NCI-H460 (cell line): ENCODE results near the gene EMILIN1. TPM values are rescaled to one million over a fixed set of nuclear protein-coding genes. Genes with fewer than 3 reads are reported as not detected.
"Not testable (repeated sequence)": the region's sequence is repeated elsewhere in the genome, so short reads cannot be mapped to it uniquely, and the experiment has no call there.

Source experiments
- DNase-seq: peaks from one replicate; pipeline ENCODE4 v3.0.0-alpha.2; 2016; ENCODE audit warnings: low read depth; ENCODE audit errors: extremely low read depth
- total RNA-seq: library from RNA; depleted of rRNA; stranded (reverse); fragments of >200 nt; shearing (Covaris generic); gene quantifications from 2 replicates; pipeline ENCODE4 v1.2.3, GENCODE V29; 2014

EMILIN1 gene
- total RNA-seq, 1 experiment from 2014 or later, result 0.22 TPM

DNA sequence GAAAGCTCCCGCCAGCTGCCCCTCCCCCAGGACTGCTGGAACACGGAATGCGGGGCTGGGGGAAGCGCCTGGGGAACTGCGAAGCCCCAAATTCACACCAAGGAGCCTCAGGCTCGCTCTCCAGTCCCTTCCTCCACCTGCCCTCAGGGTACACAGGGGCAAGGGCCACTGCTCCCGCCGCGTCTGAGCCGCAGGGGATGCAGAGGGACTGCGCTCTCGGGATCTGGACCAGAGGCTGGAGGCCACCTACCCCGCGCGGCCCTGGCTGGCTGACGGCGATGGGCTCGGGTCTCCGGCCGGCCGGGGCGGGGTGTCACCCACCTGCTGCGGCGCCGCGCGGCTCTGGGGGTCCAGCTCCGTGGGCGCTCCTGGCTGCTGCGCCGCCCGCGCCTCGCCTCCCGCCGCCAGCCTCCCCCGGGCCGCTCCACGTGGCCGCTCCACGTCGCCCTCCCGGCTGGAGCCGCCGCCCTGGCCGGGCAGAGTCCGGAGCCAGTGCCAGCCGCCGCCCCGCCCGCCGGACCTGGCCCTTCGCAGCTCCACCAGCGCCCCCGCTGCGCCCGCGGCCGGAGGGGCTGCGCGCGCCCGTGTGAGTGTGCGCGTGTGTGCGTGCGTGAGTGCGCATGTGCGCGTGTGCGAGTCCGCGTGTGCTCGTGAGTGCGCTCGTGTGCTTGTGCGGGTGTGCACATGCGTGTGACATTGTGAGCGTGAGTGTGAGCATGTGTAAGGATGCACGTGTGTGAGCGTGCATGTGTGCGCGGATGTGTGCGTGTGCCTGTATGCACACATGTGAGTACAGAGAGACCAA, 40.3 kb downstream of the EMILIN1 start, which contains the start of gene CGREF1:
TSS of gene CGREF1 (minus strand) at position 604 of the 805 bp plus-strand sequence. CDS start 14,762 bp downstream, outside the sequence.
- no peak for DNase-seq

DNA sequence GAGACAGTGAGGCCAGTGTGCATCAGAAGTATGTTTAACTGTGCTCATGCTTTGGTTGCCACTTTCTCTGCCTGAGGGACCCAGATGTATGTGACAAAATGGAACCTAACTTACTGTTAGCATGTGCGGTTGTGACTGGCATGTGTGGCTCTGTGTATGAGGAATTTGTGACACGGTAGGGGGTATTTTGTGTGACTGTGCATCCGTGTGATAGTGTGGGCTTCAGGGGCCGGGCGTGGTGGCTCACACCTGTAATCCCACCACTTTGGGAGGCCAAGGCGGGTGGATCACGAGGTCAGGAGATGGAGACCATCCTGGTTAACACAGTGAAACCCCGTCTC, 40.9 kb downstream of the EMILIN1 start:
- DNase-seq, result not testable (repeated sequence)

DNA sequence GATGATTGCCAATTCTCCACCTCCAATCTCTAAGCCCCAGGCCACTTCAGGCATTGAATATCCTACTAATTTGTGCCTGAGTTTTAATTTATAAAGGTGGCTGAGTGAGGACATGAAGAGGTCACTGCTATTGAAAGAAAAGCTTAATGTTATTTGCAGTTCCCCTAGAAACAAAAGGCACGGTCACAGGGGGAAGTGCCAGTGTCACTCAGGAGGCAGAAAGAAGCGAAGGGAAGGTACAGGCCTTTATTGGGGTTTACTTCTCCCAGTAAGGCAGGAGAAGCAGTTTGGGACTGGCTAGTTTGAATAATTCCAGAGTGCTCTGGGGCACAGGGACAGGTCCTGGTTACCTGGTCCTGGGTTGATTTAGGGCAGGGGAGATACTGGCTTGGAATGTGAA, 43.5 kb downstream of the EMILIN1 start:
- no peak for DNase-seq

DNA sequence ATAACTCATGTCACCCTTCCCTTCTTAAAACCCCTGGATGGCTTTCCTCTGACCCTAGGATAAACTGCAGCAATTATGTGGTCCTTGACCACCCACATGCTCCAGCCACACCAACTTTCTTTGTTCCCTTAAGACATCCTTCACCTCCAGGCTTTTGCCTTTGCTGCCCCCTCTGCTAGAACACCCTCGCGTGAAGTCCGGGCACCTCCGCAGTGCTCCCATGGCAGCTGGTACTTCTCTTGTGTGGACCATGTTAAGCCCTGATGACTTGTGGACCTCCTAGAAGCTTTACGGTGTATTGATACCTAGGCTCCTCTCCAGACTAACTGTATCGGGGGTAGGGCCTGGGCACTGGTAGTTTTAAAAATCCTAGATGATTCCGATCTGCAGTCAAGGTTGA, 44.4 kb downstream of the EMILIN1 start:
- DNase-seq, result no peak

DNA sequence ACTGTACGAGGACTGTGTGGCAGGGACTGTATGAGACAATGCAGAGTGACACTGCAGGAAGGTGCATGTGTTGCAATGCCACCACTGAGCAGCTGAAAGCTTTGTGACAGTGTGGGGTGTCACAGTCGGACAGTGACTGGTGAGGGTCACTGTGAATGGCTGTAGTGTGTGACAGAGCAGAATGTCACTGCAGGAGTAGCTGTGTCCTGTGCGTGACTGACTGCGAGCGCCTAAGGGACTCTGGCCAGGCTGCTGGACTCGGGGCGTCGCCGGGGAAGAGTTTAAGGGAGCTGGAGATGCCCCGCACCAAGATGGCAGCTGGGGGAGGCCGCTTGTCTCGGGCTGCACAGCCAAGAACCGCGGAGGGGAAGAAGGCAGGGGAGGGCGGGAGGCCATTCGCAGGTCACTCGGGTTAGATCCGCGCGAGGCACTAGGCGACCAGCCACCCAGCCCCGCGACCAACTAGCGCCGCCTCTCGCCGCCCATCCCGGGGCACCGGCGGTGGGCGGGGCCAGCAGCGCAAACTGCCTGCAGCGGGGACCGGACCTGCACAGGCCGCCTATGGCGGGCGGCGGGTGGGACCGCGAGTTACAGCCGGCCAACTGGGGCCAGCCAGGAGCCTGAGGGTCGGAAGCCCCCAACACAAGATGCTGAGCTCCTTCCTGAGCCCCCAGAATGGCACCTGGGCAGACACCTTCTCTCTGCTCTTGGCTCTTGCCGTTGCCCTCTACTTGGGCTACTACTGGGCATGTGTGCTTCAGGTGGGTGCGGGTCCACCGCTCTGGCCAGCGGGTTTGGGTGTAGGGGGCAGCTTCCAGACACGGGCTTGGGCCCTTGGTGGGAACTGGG, 45.1 kb downstream of the EMILIN1 start, which contains the start of gene ABHD1:
TSS of gene ABHD1 (plus strand) at position 514 of the 849 bp plus-strand sequence. CDS start at position 648, 134 bp downstream.
- no peak for DNase-seq

DNA sequence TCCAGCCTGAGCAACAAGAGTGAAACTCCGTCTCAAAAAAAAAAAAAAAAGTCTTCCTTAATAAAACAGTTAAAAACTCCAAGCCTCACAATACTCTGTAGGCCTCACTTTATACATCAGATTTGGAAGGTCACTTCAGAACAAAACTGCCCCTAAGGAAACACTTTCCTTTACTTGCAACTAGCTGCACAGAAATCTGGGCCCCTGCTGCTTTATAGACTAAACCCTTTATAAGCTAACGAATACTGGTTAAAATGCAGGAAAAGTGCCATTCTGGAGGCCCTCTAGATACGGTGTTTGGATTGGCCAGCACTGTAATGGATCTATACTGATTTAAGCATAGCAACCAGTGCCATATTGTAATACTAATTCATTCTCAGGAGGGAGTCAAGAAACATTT, 46.7 kb downstream of the EMILIN1 start:
- no peak for DNase-seq

DNA sequence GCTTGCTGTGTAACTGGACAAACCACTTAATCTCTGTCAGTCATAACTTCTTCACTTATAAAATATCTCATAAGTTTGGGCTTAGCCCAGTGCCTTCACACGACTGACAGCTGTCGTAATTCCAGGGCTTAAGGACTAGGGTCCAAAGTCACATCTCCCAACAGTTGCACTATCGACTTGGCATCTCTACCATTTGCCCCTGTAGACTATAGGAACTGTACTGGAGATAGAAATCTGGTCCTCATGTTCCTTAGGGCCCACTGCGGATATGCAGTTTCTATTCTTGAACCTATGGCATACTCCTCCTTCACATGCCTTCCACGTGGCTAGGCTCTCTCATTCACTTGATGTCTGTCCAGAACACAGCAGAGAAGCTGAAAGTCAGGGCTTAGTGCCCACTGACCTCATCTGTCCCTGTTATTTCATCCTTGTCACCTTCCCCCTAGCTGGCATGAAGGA, 47.9 kb downstream of the EMILIN1 start:
- DNase-seq, result no peak

DNA sequence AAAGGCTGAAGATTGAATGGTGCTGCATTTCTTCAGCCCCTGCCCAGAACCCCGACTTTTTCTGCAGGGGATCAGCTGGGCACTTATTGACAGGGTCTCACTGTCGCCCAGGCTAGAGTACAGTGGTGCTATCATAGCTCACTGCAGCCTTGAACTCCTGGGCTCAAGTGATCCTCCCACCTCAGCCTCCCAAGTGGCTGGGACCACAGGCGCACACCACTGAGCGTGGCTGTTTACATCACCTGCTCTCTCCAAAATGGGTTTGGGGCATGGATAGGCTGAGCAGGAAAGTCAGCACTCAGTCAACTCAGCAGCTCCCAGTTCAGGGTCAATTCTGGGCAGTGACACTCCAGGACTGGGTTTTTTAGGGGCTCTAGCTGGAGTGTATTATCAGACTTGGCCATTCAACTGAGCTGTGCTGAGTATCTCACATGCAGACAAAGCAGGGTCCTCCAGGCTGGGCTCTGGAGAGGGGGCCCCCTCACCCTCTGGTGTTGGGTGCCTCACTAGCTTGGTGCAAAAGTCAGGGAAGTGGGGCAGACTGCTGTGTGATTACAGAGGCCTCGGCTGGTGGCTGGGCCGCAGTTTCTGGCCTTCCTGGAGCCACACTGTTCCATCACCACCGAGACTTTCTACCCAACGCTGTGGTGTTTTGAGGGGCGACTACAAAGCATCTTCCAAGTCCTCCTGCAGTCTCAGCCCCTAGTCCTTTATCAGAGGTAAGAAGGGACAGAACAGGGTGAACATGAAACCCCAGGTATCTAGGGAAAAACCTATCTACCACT, 49.7 kb downstream of the EMILIN1 start:
- DNase-seq, result no peak

DNA sequence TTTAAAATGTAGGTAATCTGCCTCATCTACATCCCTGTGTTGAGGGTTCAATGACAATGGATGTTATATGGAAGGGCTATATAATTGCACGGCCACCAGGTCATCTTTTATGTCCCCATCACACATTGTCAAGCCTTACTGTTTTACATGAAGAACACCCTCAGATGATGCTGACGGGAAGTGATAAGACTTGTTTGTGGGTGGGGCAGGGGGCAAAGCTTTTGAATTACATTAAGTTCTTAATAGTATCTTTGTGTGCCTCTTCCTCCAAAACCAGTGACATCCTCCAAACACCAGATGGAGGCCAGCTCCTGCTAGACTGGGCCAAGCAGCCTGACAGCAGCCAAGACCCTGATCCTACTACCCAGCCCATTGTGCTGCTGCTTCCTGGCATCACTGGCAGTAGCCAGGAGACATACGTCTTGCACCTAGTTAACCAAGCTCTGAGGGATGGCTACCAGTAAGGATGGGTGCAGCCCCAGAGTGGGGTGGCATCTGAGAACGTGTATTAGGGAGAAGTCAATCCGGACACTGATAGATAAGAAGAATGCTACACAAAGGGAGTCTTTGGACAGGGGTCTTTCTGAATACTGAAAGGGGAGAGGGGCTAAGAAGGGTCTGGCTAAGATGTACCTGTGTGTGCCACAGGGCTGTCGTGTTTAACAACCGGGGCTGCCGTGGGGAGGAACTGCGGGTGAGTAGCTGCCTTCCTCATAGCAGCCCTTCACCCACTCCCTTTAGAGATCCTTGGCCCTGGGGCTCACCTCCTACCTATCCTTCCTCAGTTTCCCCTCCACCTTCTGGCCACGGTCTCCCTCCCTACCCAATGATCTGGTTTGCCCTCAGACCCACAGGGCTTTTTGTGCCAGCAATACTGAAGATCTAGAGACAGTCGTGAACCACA, 50.5 kb downstream of the EMILIN1 start:
- DNase-seq, result no peak

DNA sequence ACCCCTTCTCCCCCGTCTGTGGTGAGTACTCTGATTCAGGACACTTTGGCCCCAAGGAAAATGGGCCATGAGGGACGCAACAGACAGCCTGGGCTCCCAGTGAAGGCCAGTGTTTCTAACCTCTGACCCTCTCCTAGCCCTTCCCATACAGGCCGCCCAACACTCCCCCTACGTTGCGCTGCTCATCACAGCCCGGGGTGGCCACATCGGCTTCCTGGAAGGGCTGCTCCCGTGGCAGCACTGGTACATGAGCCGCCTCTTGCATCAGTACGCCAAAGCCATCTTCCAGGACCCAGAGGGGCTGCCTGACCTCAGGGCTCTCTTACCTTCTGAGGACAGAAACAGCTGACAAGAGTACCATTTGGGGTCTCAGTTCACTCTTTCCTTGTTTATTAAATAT, 52.0 kb downstream of the EMILIN1 start:
- no peak for DNase-seq

DNA sequence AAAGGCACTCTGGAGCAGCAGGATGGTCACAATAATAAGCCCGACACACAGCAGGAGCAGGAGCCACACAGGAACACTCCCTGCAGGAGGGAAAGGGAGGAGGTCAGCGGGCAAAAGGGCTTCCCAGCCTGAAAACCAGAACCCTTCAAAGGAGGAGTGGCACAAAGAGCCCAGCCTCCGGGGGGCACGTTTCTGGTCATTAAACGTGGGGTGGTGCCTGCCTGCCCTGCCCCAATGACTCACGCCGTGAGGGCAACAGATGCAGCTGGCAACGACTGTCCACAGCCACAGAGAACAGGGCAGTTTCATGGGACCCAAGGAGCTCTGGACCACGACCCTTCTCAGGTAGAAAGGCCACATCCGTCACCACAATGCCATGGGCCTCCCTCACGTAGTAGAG, 53.0 kb downstream of the EMILIN1 start:
- no peak for DNase-seq

DNA sequence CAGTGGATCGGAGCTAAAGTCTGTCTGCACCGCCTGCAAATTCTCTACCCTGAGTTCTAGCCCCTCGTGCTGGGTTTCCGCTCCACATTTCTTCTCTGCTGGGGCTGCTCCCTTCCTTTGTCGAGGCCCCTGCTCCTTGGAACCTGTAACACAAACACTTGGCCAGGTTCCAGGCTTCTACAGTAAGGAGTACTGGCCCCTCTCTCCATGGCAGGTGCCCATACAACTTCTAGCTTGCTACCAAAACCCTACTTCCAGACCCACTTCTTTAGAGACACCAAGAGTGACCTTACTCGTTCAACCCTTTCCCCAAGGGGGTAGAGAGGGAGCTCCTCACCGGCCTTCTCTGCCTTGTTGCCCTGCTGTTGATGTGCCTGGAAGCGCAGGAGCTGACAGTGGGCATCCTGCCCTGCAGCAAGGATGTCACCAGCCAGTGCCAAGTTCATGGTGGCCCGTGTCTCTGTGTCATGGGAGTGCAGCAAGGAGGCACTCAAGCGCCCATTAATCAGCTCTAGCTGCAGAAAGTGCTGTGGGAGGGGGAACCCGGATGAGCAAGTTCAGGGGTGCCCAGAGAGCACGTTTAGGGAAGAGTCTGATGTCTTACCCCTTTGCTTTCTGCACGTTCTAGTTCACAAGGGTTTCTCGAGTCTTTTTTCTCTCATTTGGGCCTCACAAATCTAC, 54.9 kb downstream of the EMILIN1 start:
- DNase-seq, result no peak

DNA sequence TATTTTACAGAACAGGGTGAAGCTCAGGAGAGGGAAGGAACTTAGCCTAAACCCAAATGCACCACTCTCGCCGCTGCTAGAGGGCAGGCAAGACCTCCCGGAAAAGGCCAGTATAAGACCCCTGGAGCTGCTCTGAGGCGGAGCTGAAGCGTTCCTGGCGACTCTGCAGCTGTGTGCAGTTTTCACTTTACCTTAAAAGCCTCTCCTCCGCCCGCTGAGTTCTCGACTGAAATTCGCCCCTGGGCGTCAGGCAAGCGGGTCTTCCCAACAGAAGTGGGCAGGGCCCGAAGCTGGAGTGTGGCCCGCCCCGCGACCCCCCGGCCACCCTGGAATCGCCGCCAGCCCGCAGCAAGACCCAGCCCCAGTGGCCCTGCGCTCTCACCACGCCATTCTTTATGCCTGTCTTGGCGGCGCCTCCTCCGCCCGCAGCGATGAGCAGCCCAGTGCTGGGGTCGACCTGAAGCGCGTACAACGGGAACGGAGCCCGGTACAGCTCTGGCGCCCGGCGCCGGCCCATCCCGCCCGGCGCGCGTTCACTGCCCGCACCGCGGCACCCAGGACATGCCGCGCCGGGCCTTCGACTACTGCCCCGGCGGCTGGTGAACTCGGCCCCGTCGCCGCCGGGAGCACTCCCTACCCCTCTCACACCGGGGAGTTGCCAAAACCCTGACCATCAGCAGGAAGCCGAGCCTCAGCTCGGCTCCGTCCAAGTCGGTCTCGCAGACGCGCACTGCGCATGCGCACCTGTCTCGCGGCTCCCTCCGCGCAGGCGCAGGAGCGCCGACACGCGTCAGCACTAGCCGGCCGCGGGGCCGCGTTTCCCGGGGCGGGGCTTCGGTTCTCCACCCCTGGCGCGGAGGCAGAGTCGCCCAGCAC, 55.7 kb downstream of the EMILIN1 start, which contains the start of gene PREB:
TSS of gene PREB (minus strand) at position 732 of the 876 bp plus-strand sequence. CDS start at position 517, 215 bp downstream.
- DNase-seq, result peak; percentile 95

DNA sequence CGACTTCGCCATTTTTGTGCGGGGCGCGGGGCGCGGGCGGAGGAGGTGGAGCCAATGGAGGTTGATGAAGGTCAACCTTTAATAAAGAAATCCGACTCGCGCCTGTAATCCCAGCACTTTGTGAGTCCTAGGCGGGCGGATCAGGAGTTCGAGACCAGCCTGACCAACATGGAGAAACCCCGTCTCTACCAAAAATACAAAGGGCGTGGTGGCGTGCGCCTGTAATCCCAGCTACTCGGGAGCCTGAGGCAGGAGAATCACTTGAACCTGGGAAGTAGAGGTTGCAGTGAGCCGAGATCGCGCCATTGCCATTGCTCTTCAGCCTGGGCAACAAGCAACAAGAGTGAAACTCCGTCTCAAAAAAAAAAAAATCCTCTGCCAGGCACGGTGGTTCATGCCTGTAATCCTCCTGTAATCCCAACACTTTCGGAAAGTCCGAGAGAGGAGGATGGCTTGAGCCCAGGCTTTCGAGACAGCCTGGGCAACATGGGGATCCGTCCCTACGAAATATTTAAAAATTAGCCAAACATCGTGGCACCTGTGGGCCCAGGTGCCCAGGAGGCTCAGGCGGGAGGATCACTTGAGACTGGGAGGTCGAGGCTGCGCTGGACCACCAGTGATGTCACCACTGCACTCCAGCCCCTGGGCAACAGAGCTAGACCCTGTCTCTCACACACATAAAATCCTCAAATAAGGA, 56.5 kb downstream of the EMILIN1 start:
- DNase-seq, result no peak

DNA sequence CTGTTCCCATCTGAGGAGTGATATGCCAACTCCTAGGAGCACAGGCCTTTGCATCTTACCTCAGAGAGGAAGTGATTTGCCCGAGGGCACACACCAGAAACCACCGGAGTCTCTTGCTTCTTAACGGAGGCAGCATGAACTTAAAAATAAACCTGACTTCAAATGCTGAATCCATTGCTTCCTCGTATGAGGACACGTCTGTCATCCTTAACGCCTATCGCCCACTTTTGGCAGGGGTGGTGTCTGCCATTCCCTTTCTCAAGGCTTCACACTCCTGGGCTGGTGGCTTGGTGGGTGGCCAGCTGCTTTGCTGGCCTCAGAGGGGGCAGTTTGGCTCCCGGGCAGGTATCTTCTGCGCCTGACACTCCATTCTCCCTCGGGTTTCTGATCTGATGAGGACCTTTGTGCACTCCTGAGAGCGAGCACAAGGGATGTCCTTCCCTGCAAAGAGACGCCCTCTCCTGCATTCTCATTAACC, 57.1 kb downstream of the EMILIN1 start:
- DNase-seq, result no peak
